Naive thymus-derived CD8-positive, alpha-beta T cell (primary cell): ENCODE data around the gene METTL18. TPM values are rescaled to one million over a fixed set of nuclear protein-coding genes. Genes with fewer than 3 reads are reported as not detected.

Experiments
- ATAC-seq, 2 donors: fragments of 150-1000 bp; cut with Tn5 transposase in 1 of 2; sonication (Bioruptor Pico), chemical (Tn5 transposase) in 1 of 2; 1 replicate in 1 of 2; 2 replicates in 1 of 2; pipeline ENCODE4 v1.10.0; 2021; ENCODE audit warnings: mild to moderate bottlenecking in 2 of 2, moderate library complexity in 2 of 2
- POLR2A ChIA-PET: fragments of 350-600 bp; sonication (Branson Sonifier 250); formaldehyde crosslinking; loops from one replicate; lab custom pipeline; 2021; ENCODE audit warnings: antibody characterized with exemption; lab: Charles Lee
- DNase-seq, 10 donors: peaks; one replicate each; pipeline versions ENCODE4 v3.0.0 to v3.0.0-alpha.2; 2020 to 2022
- H3K27ac Mint-ChIP-seq, 10 donors: one replicate each; pipeline ENCODE4 v1.8.0; 2020 to 2022; ENCODE audit warnings: mild to moderate bottlenecking in 10 of 10, mixed read lengths in 10 of 10, moderate library complexity in 4 of 10, inconsistent platforms in 1 of 10
- H3K27me3 Mint-ChIP-seq, 5 donors: one replicate each; pipeline ENCODE4 v1.8.0; 2021 to 2022; ENCODE audit warnings: mixed read lengths in 5 of 5
- H3K36me3 Mint-ChIP-seq, 3 donors: one replicate each; pipeline ENCODE4 v1.8.0; 2020 to 2022; ENCODE audit warnings: mixed read lengths in 3 of 3, mild to moderate bottlenecking in 2 of 3, inconsistent platforms in 1 of 3
- H3K4me1 Mint-ChIP-seq, 4 donors: one replicate each; pipeline ENCODE4 v1.8.0; 2021 to 2022; ENCODE audit warnings: mixed read lengths in 4 of 4
- H3K4me3 Mint-ChIP-seq, 10 donors: one replicate each; pipeline ENCODE4 v1.8.0; 2020 to 2022; ENCODE audit warnings: mild to moderate bottlenecking in 10 of 10, mixed read lengths in 10 of 10, moderate library complexity in 6 of 10, inconsistent platforms in 1 of 10
- H3K9me3 Mint-ChIP-seq, 9 donors: one replicate each; pipeline ENCODE4 v1.8.0; 2020 to 2022; ENCODE audit warnings: mixed read lengths in 9 of 9, mild to moderate bottlenecking in 3 of 9, inconsistent platforms in 1 of 9, moderate library complexity in 1 of 9
- polyA plus RNA-seq, 3 donors: library from polyadenylated mRNA; unstranded; fragments of 300-500 nt; fragmentation: Illumina TruSeq; gene quantifications; one replicate each; pipeline ENCODE4 v1.2.3, GENCODE V29; 2021
- total RNA-seq, 8 experiments: library from RNA in 2 of 8; stranded (reverse) in 2 of 8; gene quantifications; one replicate each; pipeline ENCODE4 v1.2.3 and lab custom pipeline; 2021 to 2026

Gene METTL18
- total and polyA plus RNA-seq, 5 experiments from 2014 or later, result 11.3 to 27.5 (median 17.5) TPM

DNA sequence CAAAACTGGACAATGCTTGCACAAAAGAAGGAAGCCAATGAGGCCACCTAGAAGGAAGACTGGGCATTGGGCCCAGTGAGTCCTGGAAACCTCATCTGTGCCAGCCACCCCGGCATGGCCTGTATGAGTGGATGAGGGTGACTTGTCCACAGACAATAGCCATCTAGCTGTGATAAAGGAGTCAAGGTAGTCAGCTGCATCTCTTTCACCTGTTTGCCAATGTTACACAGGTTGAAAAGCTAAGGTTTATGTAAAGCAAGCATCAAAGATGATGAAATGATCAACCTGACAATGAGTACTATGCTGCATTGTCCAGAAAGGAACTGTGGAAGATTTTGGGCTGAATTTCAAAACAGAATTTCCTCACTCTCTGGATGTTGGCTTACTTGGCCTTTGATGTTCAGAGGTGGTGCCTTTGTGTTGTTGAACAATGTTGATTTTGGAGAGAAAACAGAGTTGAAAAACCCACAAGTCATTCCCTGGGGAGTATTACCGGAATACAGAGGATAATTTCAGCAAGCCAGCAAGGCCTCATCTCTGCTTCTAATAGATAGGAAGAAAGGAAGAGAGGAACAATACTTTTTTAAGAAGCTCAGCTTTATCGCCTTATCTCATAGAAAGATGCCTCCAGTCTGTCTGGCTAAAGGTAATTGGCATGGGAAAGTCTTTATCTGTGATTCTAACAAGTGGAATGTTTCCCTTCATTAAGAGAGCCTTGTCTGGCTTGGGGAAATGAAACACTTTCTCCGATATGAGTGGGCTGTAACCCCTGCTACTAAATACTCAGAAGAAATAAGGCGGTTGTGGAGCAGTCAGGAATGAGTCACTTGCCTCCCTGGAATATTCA, 49.5 kb downstream of the METTL18 start:
- H3K4me3 Mint-ChIP-seq, result no peak overlapping the region
- DNase-seq (no peak), ATAC-seq (no peak)
- peaks cover 0 to 12% (median 0%) of the 10 kb centered on the region in 5 donors for H3K27me3 Mint-ChIP-seq
- H3K36me3 Mint-ChIP-seq, result peaks cover 0 to 6% (median 2%) of the 10 kb centered on the region in 3 donors
- peaks cover 0 to 9% (median 0%) of the 10 kb centered on the region in 9 donors for H3K9me3 Mint-ChIP-seq
- H3K27ac Mint-ChIP-seq, result no peak overlapping the region
- no peaks in the 10 kb centered on the region for H3K4me1 Mint-ChIP-seq
- POLR2A ChIA-PET, result no interaction called here

Other genes starting within 250 kb of the METTL18 start
- under 1 TPM; 0.16 to 0.19 TPM for gene F5, start 208.4 kb downstream of the METTL18 start, total RNA-seq
- gene F5, start 208.4 kb downstream of the METTL18 start, polyA plus RNA-seq, result under 1 TPM in 2 of 3 donors, not detected in 1; 0.23 to 0.91 TPM
- gene SELP, start 164.8 kb downstream of the METTL18 start, total RNA-seq, result 1 to 10 TPM; 1.3 to 1.7 TPM
- gene SELP, start 164.8 kb downstream of the METTL18 start, polyA plus RNA-seq, result under 1 TPM; 0.35 to 0.76 (median 0.69) TPM
- 100 to 1,000 TPM; 549 to 581 TPM for gene SELL, start 83.3 kb downstream of the METTL18 start, total RNA-seq
- 1,000 to 10,000 TPM; 1,427 to 2,162 (median 1,901) TPM for gene SELL, start 83.3 kb downstream of the METTL18 start, polyA plus RNA-seq
- not detected for gene SELE, start 60.8 kb downstream of the METTL18 start, total RNA-seq
- not detected for gene SELE, start 60.8 kb downstream of the METTL18 start, polyA plus RNA-seq
- 10 to 100 TPM; 18.0 to 19.9 TPM for gene SCYL3, start 99.0 kb upstream of the METTL18 start, total RNA-seq
- gene SCYL3, start 99.0 kb upstream of the METTL18 start, polyA plus RNA-seq, result 10 to 100 TPM; 10.1 to 14.8 (median 14.7) TPM